Left hindlimb (tissue), 1 donor: ENCODE data around the gene MMP25.

Experiments used
- DNase-seq: peaks from one replicate; pipeline ENCODE4 v3.0.0-alpha.2; 2018

The MMP25 gene

GRCh38 chr16:3045758-3046640 is at the start of gene MMP25:
TSS of gene MMP25 (plus strand) at chr16:3046561. CDS start at chr16:3046918, 357 bp downstream.
- DNase-seq: no peak

GRCh38 chr16:2999929-3000328 is 46.4 kb upstream of the MMP25 start:
- no peak for DNase-seq

GRCh38 chr16:3000540-3000939 is 45.8 kb upstream of the MMP25 start:
- no peak for DNase-seq

- DNase-seq: no peak
Measured at GRCh38 chr16:3001316-3001715, 45.0 kb upstream of the MMP25 start.

GRCh38 chr16:3003582-3004270 is 42.6 kb upstream of the MMP25 start:
- peak; percentile 96 for DNase-seq

- DNase-seq: no peak
Measured at GRCh38 chr16:3004319-3004718, 42.0 kb upstream of the MMP25 start.

- no peak for DNase-seq
Measured at GRCh38 chr16:3004781-3005284, 41.5 kb upstream of the MMP25 start.

- DNase-seq: no peak
Measured at GRCh38 chr16:3007059-3007956, 39.1 kb upstream of the MMP25 start.

GRCh38 chr16:3007957-3008689 is 38.2 kb upstream of the MMP25 start:
- DNase-seq: no peak

- no peak for DNase-seq
Measured at GRCh38 chr16:3008690-3009037, 37.7 kb upstream of the MMP25 start.

- no peak for DNase-seq
Measured at GRCh38 chr16:3009568-3010390, 36.6 kb upstream of the MMP25 start.

GRCh38 chr16:3010510-3010909 is 35.9 kb upstream of the MMP25 start:
- DNase-seq: no peak

GRCh38 chr16:3012246-3012645 is 34.1 kb upstream of the MMP25 start:
- no peak for DNase-seq

- no peak for DNase-seq
Measured at GRCh38 chr16:3012828-3013420, 33.4 kb upstream of the MMP25 start, which contains the start of gene CLDN9. TSS of gene CLDN9 (plus strand) at chr16:3012923. CDS start at chr16:3013363, 440 bp downstream.

- DNase-seq: no peak
Measured at GRCh38 chr16:3013491-3013951, 32.8 kb upstream of the MMP25 start.

- DNase-seq: no peak
Measured at GRCh38 chr16:3013998-3014690, 32.2 kb upstream of the MMP25 start.

GRCh38 chr16:3014971-3015370 is 31.4 kb upstream of the MMP25 start:
- DNase-seq: no peak

GRCh38 chr16:3015865-3016521 is 30.4 kb upstream of the MMP25 start:
- no peak for DNase-seq

- no peak for DNase-seq
Measured at GRCh38 chr16:3017344-3017743, 29.0 kb upstream of the MMP25 start.
